HK-2 (cell line): ENCODE measurements around the gene SLC22A14.
A peak's percentile ranks its signal among the peaks of the same experiment; 100 is the strongest.
"Not testable (repeated sequence)": the region's sequence is repeated elsewhere in the genome, so short reads cannot be mapped to it uniquely, and the experiment has no call there.

Experiments
- DNase-seq: peaks from one replicate; pipeline ENCODE4 v3.0.0-alpha.2; 2018; ENCODE audit not compliant: unreplicated experiment

Gene SLC22A14, protein sequence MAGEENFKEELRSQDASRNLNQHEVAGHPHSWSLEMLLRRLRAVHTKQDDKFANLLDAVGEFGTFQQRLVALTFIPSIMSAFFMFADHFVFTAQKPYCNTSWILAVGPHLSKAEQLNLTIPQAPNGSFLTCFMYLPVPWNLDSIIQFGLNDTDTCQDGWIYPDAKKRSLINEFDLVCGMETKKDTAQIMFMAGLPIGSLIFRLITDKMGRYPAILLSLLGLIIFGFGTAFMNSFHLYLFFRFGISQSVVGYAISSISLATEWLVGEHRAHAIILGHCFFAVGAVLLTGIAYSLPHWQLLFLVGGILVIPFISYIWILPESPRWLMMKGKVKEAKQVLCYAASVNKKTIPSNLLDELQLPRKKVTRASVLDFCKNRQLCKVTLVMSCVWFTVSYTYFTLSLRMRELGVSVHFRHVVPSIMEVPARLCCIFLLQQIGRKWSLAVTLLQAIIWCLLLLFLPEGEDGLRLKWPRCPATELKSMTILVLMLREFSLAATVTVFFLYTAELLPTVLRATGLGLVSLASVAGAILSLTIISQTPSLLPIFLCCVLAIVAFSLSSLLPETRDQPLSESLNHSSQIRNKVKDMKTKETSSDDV

GRCh38 chr3:38281895-38282686 lies at the start of gene SLC22A14:
TSS of gene SLC22A14 (plus strand) at chr3:38282294. CDS start at chr3:38306027, 23,733 bp downstream.
- no peak for DNase-seq

GRCh38 chr3:38232701-38233100 lies 49.4 kb upstream of the SLC22A14 start:
- DNase-seq, result no peak

DNA sequence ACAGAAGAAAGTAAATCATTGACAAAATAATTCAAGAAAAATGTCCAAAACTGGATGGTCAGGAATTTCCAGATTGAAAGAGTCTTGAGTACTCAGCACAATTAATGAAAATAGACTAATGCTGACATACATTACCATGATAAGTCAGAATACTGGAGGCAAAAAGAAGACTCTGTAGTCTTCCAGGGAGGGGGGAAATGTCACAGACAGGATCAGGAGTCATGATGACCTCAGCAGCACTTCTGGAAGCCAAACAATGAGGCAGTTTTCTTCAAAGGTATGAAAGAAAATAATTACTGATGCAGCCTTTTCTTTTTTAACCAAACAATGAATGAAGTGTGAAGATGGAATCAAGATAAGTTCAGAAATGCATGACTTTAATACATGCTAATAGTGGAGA lies 46.6 kb upstream of the SLC22A14 start:
- no peak for DNase-seq

GRCh38 chr3:38238416-38239008 lies 43.6 kb upstream of the SLC22A14 start:
- DNase-seq, result no peak

DNA sequence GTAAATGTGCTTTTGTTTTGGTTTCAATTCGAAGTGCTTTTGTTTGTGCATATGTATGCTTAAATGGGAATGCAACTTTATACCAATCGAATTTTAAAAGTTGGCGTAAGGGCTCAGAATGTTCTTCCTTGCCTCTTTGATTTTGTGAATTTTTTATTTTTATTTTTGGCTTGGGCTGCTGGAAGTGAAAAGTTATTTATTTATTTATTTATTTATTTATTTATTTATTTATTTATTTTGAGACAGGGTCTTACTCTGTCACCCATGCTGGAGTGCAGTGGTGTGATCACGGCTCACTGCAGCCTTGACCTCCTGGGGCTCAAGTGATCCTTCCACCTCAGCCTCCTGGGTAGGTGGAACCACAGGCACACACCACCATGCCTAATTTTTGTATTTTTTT lies 39.3 kb upstream of the SLC22A14 start:
- not testable (repeated sequence) for DNase-seq

DNA sequence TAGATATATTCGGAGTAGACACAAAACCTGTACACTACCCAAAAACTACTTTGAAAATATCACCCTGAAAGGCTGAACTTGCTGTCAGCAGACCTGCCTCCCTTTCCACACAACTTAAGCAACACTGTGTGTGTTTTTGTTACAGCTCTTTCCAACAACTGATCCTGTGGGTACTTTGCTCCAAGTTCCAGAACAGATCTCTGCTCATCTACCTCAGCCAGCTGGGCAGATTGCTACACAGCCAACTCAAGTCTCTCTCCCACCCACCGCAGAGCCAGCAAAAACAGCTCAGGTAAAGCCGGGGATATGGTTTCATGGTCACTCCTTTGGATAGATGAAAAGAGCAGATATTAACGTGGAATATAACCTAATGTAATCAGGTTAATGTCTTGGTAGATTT lies 36.2 kb upstream of the SLC22A14 start:
- DNase-seq, result no peak

GRCh38 chr3:38247366-38248035 lies 34.6 kb upstream of the SLC22A14 start:
- peak; percentile 33 for DNase-seq

DNA sequence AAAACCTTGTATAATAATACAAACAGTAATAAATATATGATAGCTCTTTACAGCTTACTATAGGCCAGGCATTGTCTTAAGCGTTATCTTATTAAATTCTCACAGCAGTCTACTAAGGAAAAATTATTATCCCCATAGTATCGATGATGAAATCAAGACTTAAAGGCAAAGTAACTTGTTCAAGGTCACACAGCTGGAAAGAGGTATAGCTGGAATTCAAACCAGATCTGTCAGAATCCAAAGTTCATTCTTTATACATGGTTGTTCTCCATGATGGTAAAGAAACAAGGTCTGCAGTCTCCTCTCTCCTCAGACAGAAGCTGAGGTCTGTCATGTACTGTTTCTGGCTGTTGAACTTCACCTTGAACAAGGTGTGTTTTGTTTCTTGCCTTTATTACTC lies 31.9 kb upstream of the SLC22A14 start:
- no peak for DNase-seq

- no peak for DNase-seq
These were observed 30.9 kb upstream of the SLC22A14 start for GRCh38 chr3:38251197-38251596.

- no peak for DNase-seq
These were observed 28.4 kb upstream of the SLC22A14 start for GRCh38 chr3:38253704-38254103.

GRCh38 chr3:38254872-38255271 lies 27.2 kb upstream of the SLC22A14 start:
- DNase-seq, result no peak

- no peak for DNase-seq
These were observed 26.5 kb upstream of the SLC22A14 start for GRCh38 chr3:38255627-38256026.

GRCh38 chr3:38257583-38257982 lies 24.5 kb upstream of the SLC22A14 start:
- no peak for DNase-seq

- no peak for DNase-seq
These were observed 21.6 kb upstream of the SLC22A14 start for GRCh38 chr3:38260474-38260873.

DNA sequence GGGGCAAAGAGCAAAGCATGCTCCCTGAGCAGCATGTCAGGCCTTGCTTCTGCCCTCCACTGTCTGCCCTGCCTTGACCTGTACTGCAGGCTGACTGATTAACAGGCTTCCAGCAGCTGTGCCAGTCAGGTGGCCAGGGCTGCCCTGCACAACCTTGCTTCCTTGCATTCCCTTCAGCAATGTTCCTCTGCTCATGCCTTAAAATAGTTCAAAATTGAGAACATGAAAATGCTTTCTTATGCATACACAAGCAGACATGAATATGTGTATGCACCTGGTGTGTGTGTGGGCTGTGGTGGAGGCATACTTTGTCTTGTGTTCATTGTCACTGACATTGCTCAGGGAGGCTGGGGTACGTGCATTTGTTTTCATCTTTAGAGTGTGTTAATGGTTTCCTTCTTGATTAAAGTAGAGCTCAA lies 17.7 kb upstream of the SLC22A14 start:
- no peak for DNase-seq

DNA sequence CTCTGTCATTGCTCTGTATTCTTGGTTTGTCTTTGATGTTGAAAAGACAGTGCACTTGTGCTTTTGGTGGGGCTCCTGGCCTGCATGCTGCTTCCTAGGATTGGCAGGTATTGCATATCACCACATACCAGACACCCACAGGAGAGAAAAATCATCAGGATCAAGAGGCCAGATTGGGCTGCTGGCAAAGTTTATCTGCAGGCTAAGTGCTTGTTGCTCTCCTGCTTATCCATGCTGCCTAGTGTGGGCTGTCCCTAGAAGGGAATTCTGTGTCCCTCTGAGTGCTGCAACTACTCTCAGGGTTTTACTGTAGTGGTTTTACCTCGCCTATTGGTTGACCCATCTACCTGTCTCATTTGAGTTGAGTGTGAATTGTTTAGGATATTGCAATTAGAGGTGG lies 17.3 kb upstream of the SLC22A14 start:
- DNase-seq, result no peak

GRCh38 chr3:38265604-38266307 lies 16.3 kb upstream of the SLC22A14 start, which contains the start of gene SLC22A13:
TSS of gene SLC22A13 (plus strand) at chr3:38265812. CDS start at chr3:38265861, 49 bp downstream.
- DNase-seq, result no peak

DNA sequence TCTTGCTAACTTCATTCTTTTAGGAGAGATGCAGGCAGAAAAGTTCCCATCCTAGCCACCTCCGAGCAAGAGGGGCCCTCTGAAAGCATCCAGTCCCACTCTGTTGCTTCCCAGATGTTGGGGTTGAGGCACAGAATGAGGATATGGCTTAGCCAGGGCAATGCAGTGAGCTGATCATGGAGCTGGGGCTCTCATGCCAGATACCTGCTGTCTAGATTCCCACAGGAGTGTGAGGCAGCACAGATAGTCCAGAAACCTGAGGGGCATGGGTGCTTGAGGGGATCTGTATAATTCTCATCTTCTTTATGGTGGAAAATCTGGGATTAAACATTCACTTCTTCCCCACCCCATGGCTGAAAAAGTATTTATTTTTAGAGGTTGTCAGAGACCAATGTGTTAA lies 15.3 kb upstream of the SLC22A14 start:
- DNase-seq, result no peak

- no peak for DNase-seq
These were observed 14.4 kb upstream of the SLC22A14 start for GRCh38 chr3:38267662-38268061.

GRCh38 chr3:38268087-38268486 lies 14.0 kb upstream of the SLC22A14 start:
- no peak for DNase-seq

- no peak for DNase-seq
These were observed 13.6 kb upstream of the SLC22A14 start for GRCh38 chr3:38268522-38268921.
